ENCODE results near the gene HPS6. TPM values are rescaled to one million over a fixed set of nuclear protein-coding genes. Genes with fewer than 3 reads are reported as not detected.
A peak's percentile ranks its signal among the peaks of the same experiment; 100 is the strongest.

The HPS6 gene
- total RNA-seq, 1 experiment from 2014 or later: 7.1 TPM

GRCh38 chr10:102116656-102117055 is 51.5 kb downstream of the HPS6 start:
- no peaks in the 10 kb centered on the region for H3K9me3 ChIP-seq (ENCODE audit: low read length)
- no peak overlapping the region; the same call in 1 of the 2 replicates for H3K4me3 ChIP-seq (ENCODE audit: low read length)
- H3K79me2 ChIP-seq (ENCODE audit: low read length): peaks cover 75% of the 10 kb centered on the region
- no peak overlapping the region for H2AFZ ChIP-seq (ENCODE audit: low read length)
- DNase-seq: peak; percentile 39
- H3K36me3 ChIP-seq (ENCODE audit: insufficient read depth, low read length): no peaks in the 10 kb centered on the region
- peak overlapping the region; percentile 69; the same call in 1 of the 2 replicates for H3K27ac ChIP-seq (ENCODE audit: low read length)
- H3K9me2 ChIP-seq (replicated peaks; ENCODE audit: insufficient read depth, low read length): no peaks in the 10 kb centered on the region
- no peaks in the 10 kb centered on the region for H3K27me3 ChIP-seq (ENCODE audit: low read length)
- H3K4me1 ChIP-seq (ENCODE audit: low read length): peaks cover 66% of the 10 kb centered on the region
- H3K9ac ChIP-seq (ENCODE audit: low read length): peak overlapping the region; percentile 87; the same call in 1 of the 2 replicates
- peak overlapping the region; percentile 84 for H3K4me2 ChIP-seq (ENCODE audit: low read depth, low read length, poor library complexity, severe bottlenecking)
- H4K20me1 ChIP-seq (ENCODE audit: insufficient read depth, low read depth, low read length): no peaks in the 10 kb centered on the region

Small RNAs within 50 kb of the gene (small RNA-seq; reads per million reads assigned to genes)
- gene AL500527.1 (not detected), gene AL500527.2 (not detected)

Other genes with a start within 250 kb of the HPS6 start
- gene OGA, start 246.9 kb upstream of the HPS6 start, total RNA-seq (2014; rRNA removed; shearing (Covaris generic); ENCODE audit: low replicate concordance): 43.5 and 65.0 TPM in 2 replicates
- gene KCNIP2, start 221.5 kb upstream of the HPS6 start, total RNA-seq (2014; rRNA removed; shearing (Covaris generic); ENCODE audit: low replicate concordance): 0.61 and 2.4 TPM in 2 replicates
- gene ARMH3, start 9.2 kb upstream of the HPS6 start, total RNA-seq (2014; rRNA removed; shearing (Covaris generic); ENCODE audit: low replicate concordance): 3.7 and 4.1 TPM in 2 replicates
- 24.7 and 34.5 TPM in 2 replicates for gene LDB1, start 55.0 kb downstream of the HPS6 start, total RNA-seq (2014; rRNA removed; shearing (Covaris generic); ENCODE audit: low replicate concordance)
- gene PPRC1, start 67.7 kb downstream of the HPS6 start, total RNA-seq (2014; rRNA removed; shearing (Covaris generic); ENCODE audit: low replicate concordance): 8.6 and 10.2 TPM in 2 replicates
- gene NOLC1, start 87.0 kb downstream of the HPS6 start, total RNA-seq (2014; rRNA removed; shearing (Covaris generic); ENCODE audit: low replicate concordance): 22.6 and 37.6 TPM in 2 replicates
- not detected in 2 replicates for gene ELOVL3, start 160.9 kb downstream of the HPS6 start, total RNA-seq (2014; rRNA removed; shearing (Covaris generic); ENCODE audit: low replicate concordance)
- gene PITX3, start 176.2 kb downstream of the HPS6 start, total RNA-seq (2014; rRNA removed; shearing (Covaris generic); ENCODE audit: low replicate concordance): not detected in 2 replicates
- gene GBF1, start 180.2 kb downstream of the HPS6 start, total RNA-seq (2014; rRNA removed; shearing (Covaris generic); ENCODE audit: low replicate concordance): 7.6 and 12.5 TPM in 2 replicates